MM.1S (cell line): Measurements from ENCODE around the gene KLHL5.

Experiments
- DNase-seq: peaks from one replicate; pipeline ENCODE4 v3.0.0-alpha.2; 2015
- H2AFZ ChIP-seq: fragments of 300-600 bp; sonication (generic); 2 replicates; pipeline ENCODE4 v1.6.0; 2016; ENCODE audit warnings: antibody characterized with exemption, low read length
- H3F3A ChIP-seq: fragments of 300-600 bp; sonication (generic); 2 replicates; pipeline ENCODE4 v1.6.1; 2016; ENCODE audit warnings: mild to moderate bottlenecking, antibody characterized with exemption, low read length, moderate library complexity, mixed read lengths; ENCODE audit not compliant: insufficient read depth
- H3K27ac ChIP-seq: fragments of 300-600 bp; sonication (generic); 2 replicates; pipeline ENCODE4 v1.5.1; 2016; ENCODE audit warnings: mild to moderate bottlenecking, low read length
- H3K27me3 ChIP-seq: fragments of 300-600 bp; sonication (generic); replicated peaks from 2 replicates; pipeline ENCODE4 v1.6.0; 2016; ENCODE audit warnings: low read length; ENCODE audit not compliant: insufficient read depth
- H3K36me3 ChIP-seq: fragments of 300-600 bp; sonication (generic); replicated peaks from 2 replicates; pipeline ENCODE4 v1.6.1; 2016; ENCODE audit warnings: mild to moderate bottlenecking, low read length, mixed read lengths; ENCODE audit not compliant: insufficient read depth
- H3K4me1 ChIP-seq: fragments of 300-600 bp; sonication (generic); 2 replicates; pipeline ENCODE4 v1.6.1; 2016; ENCODE audit warnings: low read length, mixed read lengths
- H3K4me2 ChIP-seq: fragments of 300-600 bp; sonication (generic); 2 replicates; pipeline ENCODE4 v1.6.0; 2016; ENCODE audit warnings: low read depth, low read length
- H3K4me3 ChIP-seq: fragments of 300-600 bp; sonication (generic); 2 replicates; pipeline ENCODE4 v1.5.1; 2016; ENCODE audit warnings: low read length, mixed read lengths
- H3K79me2 ChIP-seq: fragments of 300-600 bp; sonication (generic); 2 replicates; pipeline ENCODE4 v1.6.1; 2016; ENCODE audit warnings: mixed run types, low read length, mixed read lengths
- H3K9ac ChIP-seq: fragments of 300-600 bp; sonication (generic); 2 replicates; pipeline ENCODE4 v1.6.1; 2016; ENCODE audit warnings: low read length, mixed read lengths
- H3K9me2 ChIP-seq: fragments of 300-600 bp; sonication (generic); replicated peaks from 2 replicates; pipeline ENCODE4 v1.6.1; 2016; ENCODE audit warnings: mild to moderate bottlenecking, low read length, mixed read lengths; ENCODE audit not compliant: insufficient read depth
- H3K9me3 ChIP-seq: fragments of 300-600 bp; sonication (generic); replicated peaks from 2 replicates; pipeline ENCODE4 v1.6.1; 2016; ENCODE audit warnings: mild to moderate bottlenecking, low read length, mixed read lengths; ENCODE audit not compliant: insufficient read depth
- H4K20me1 ChIP-seq: fragments of 300-600 bp; sonication (generic); 2 replicates; pipeline ENCODE4 v1.6.1; 2016; ENCODE audit warnings: mild to moderate bottlenecking, low read length, moderate library complexity, mixed read lengths; ENCODE audit not compliant: insufficient read depth
- EZH2 ChIP-seq: fragments of 300-600 bp; sonication (generic); optimal IDR thresholded peaks from 2 replicates; pipeline ENCODE3; 2017; ENCODE audit warnings: low read depth, mild to moderate bottlenecking, antibody characterized with exemption, low read length, mixed read lengths
- EZH2phosphoT487 ChIP-seq: fragments of 300-600 bp; sonication (generic); IDR thresholded peaks from 2 replicates; pipeline ENCODE4 v1.6.1; 2018; ENCODE audit warnings: antibody characterized with exemption, low read length
- TF ChIP-seq, protein P1 (sequence below): fragments of 300-600 bp; sonication (generic); IDR thresholded peaks from 2 replicates; pipeline ENCODE4 v1.5.1; 2016; ENCODE audit warnings: antibody characterized with exemption, low read length, mixed read lengths

The KLHL5 gene

GRCh38 chr4:39053983-39054382 lies 8.0 kb upstream of the KLHL5 start:
- Histone ChIP-seq H3K36me3 (no peaks in the 10 kb centered on the region; the same call in 1 of the 2 replicates), H3F3A (no peaks in the 10 kb centered on the region), H3K4me3 (no peak overlapping the region), H3K27ac (no peak overlapping the region), H3K9ac (no peak overlapping the region), H3K27me3 (no peaks in the 10 kb centered on the region), H3K4me2 (no peak overlapping the region), H3K9me2 (no peaks in the 10 kb centered on the region), H3K9me3 (no peaks in the 10 kb centered on the region), H2AFZ (no peak overlapping the region), H4K20me1 (no peaks in the 10 kb centered on the region), H3K79me2 (peaks cover 81% of the 10 kb centered on the region), H3K4me1 (0 out of 2 replicates have a peak, but pooled peaks cover 1% of the 10 kb centered on the region)
- DNase-seq = no peak
- TF ChIP-seq EZH2phosphoT487 (no peak), EZH2 (no peak)
- TF ChIP-seq, protein P1, sequence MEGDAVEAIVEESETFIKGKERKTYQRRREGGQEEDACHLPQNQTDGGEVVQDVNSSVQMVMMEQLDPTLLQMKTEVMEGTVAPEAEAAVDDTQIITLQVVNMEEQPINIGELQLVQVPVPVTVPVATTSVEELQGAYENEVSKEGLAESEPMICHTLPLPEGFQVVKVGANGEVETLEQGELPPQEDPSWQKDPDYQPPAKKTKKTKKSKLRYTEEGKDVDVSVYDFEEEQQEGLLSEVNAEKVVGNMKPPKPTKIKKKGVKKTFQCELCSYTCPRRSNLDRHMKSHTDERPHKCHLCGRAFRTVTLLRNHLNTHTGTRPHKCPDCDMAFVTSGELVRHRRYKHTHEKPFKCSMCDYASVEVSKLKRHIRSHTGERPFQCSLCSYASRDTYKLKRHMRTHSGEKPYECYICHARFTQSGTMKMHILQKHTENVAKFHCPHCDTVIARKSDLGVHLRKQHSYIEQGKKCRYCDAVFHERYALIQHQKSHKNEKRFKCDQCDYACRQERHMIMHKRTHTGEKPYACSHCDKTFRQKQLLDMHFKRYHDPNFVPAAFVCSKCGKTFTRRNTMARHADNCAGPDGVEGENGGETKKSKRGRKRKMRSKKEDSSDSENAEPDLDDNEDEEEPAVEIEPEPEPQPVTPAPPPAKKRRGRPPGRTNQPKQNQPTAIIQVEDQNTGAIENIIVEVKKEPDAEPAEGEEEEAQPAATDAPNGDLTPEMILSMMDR = no peak

DNA sequence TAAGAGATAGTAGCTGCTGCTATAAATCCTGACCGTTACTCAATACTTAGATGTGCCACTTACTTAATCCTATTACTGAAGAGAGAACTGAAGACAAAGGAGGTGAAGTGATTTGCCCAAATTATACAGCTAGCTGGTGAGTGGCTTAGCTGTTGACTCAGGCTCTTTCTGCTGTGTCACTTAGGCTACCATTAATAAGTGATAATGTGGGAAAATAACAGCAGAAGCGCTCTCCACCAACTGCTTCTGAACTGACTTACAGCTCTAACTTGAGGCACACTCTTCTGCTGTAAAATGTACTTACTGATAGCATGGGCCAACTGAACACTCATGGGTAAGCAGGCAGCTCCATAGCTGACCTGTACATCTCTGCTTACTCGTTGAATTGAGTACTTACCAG lies 7.5 kb upstream of the KLHL5 start:
- H3K4me3 ChIP-seq = no peak overlapping the region
- no peak overlapping the region for H3K9ac ChIP-seq
- H3K27me3 ChIP-seq = no peaks in the 10 kb centered on the region
- no peak for DNase-seq
- no peak overlapping the region for H2AFZ ChIP-seq
- H3K36me3 ChIP-seq = no peaks in the 10 kb centered on the region; the same call in 1 of the 2 replicates
- H3K9me2 ChIP-seq = no peaks in the 10 kb centered on the region
- no peak overlapping the region for H3K27ac ChIP-seq
- H3F3A ChIP-seq = no peaks in the 10 kb centered on the region
- no peaks in the 10 kb centered on the region for H4K20me1 ChIP-seq
- H3K4me1 ChIP-seq = no peaks in the 10 kb centered on the region
- H3K79me2 ChIP-seq = peaks cover 82% of the 10 kb centered on the region
- no peak overlapping the region for H3K4me2 ChIP-seq
- no peaks in the 10 kb centered on the region for H3K9me3 ChIP-seq
- TF ChIP-seq, protein P1 = no peak
- no peak for TF ChIP-seq EZH2phosphoT487
- no peak for TF ChIP-seq EZH2

DNA sequence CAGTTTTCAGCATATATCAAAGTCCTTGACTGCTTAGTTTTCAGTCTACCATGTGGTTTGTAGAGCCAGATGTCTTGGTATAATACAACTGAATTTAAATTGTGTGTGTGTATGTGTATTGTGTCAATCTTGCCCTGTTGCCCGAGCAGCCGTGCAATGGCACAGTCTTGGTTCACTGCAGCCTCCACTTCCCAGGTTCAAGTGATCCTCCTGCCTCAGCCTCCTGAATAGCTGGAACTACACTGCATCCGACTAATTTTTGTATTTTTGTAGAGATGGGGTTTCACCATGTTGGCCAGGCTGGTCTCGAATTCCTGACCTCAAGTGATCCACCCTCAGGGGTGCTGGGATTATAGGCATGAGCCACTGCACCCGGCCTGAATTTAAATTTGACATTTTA lies 6.0 kb upstream of the KLHL5 start:
- no peaks in the 10 kb centered on the region for H3F3A ChIP-seq
- no peaks in the 10 kb centered on the region for H3K4me1 ChIP-seq
- H3K9ac ChIP-seq = no peak overlapping the region
- no peaks in the 10 kb centered on the region for H3K9me3 ChIP-seq
- no peak for DNase-seq
- H3K4me3 ChIP-seq = no peak overlapping the region
- H3K27ac ChIP-seq = no peak overlapping the region
- H2AFZ ChIP-seq = no peak overlapping the region
- peaks cover 80% of the 10 kb centered on the region for H3K79me2 ChIP-seq
- no peaks in the 10 kb centered on the region for H3K27me3 ChIP-seq
- TF ChIP-seq EZH2phosphoT487 (no peak), EZH2 (no peak)
- TF ChIP-seq, protein P1 = no peak
- H4K20me1 ChIP-seq = no peaks in the 10 kb centered on the region
- no peak overlapping the region for H3K4me2 ChIP-seq
- no peaks in the 10 kb centered on the region for H3K9me2 ChIP-seq
- H3K36me3 ChIP-seq = no peaks in the 10 kb centered on the region; the same call in 1 of the 2 replicates
